T-helper 22 cell (primary cell): ENCODE measurements around the gene EGFR.

Source experiments
- DNase-seq: peaks from one replicate; pipeline ENCODE4 v3.0.0-alpha.2; 2020; ENCODE audit warnings: low read depth

EGFR gene

DNA sequence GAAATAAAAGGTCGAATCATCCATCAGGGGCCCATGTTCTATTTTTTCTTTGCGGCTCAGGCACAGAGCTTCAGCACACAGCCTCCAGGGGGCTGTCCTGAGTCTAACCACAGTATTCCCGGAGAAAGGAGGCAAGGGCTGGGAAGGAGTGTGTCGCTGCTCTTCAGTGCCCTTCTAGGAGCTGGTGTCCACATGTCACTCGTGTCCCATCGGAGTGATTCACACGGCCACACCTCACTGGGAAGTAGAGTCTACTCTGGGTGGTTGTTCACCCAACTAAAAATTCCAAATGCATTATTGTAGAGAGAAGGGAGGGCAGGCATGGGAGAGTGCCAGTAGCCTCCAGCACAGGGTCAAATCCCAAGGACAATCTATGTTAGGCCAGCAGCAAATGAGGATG, 231.5 kb downstream of the EGFR start:
- no peak for DNase-seq

DNA sequence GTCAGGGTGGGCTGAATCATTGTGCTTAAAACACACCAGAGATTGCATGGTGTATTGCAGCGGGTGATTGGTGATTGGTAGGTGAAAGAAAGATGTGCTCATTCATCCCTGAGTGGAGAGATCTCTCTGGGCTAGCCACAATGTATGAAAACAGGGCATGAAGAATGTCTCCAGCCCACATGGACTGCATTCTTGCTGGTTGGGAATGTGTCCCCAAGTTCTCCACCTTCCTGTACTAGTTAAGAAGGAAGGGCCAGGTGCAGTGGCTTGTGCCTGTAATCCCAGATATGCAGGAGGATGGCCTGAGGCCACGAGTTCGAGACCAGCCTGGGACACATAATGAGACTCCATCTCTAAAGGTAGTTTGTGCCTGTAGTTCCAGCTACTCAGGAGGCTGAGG, 232.5 kb downstream of the EGFR start:
- DNase-seq, result no peak

DNA sequence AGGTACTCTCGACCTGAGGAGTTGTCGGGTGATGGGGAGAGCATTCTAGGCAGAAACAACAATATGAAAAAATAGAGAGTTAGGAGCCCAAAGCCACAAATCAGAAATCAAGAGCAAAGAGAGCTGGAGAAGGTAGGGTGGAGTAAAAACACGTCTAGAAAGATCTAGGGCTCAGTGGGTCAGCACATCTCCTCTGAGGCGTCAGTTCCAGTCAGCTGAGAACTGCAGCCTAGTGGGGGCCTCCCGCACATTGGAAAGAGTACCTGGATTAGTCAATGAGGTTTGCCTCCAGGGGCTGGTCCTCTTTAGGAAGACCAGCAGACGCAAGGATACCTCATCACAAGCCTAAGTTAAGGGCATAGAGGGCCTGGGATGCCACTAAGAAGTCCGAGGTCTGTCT, 233.1 kb downstream of the EGFR start:
- no peak for DNase-seq

DNA sequence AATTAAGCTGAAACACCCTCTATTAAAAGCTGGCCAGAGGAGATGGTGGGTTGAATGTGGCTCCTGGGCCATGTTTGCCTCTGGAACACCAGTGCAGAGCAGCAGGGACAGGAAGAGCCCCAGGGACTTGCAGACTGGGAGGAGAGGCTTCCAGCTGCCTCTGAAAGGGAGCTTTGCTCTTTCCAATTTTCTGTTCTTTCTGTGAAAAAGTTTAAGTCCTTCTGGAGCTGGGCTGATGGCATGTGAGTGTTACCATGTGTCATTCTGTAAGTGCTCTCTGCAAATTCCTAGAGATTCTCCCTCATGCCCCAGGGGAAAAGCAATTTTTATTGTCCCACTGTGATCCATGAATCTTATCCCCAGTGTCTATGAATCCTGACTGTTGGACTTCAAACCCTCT, 233.6 kb downstream of the EGFR start:
- no peak for DNase-seq

DNA sequence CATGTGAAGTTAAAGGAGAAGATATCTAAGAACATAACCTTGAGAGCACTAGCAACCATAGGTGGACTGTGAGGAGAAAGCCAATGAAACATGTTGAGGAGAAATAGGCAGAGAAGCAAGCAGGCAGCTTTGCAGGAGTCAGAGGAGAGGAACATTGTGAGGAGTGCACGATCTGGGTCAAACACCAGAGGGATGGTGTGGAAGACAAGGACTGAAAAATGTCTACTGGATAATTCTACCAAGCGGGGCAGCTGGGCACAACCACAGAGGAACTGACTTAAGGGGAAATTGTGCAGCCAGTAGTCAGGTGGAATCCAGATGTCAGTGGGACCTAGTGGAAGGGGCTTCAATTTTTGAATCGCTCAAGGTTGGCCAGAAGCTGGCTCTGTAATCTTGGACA, 234.4 kb downstream of the EGFR start:
- no peak for DNase-seq

DNA sequence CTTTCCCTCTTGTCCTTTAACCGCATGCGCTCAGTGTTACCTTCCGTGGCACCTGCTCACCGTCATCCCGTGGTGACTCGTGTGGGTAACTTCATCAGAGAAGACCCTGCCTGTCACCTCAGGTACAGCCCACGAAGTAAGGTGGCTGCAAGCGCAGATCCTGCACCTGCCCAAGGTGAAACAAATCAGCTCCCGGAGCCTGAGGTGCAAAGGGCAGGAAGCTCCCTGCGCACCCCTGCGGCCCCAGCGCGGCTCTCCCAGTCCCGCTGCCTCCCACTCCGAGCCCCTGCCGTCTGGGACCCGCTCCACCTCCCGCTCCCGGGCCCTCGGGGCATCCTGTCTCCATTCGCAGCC, 235.4 kb downstream of the EGFR start:
- no peak for DNase-seq

DNA sequence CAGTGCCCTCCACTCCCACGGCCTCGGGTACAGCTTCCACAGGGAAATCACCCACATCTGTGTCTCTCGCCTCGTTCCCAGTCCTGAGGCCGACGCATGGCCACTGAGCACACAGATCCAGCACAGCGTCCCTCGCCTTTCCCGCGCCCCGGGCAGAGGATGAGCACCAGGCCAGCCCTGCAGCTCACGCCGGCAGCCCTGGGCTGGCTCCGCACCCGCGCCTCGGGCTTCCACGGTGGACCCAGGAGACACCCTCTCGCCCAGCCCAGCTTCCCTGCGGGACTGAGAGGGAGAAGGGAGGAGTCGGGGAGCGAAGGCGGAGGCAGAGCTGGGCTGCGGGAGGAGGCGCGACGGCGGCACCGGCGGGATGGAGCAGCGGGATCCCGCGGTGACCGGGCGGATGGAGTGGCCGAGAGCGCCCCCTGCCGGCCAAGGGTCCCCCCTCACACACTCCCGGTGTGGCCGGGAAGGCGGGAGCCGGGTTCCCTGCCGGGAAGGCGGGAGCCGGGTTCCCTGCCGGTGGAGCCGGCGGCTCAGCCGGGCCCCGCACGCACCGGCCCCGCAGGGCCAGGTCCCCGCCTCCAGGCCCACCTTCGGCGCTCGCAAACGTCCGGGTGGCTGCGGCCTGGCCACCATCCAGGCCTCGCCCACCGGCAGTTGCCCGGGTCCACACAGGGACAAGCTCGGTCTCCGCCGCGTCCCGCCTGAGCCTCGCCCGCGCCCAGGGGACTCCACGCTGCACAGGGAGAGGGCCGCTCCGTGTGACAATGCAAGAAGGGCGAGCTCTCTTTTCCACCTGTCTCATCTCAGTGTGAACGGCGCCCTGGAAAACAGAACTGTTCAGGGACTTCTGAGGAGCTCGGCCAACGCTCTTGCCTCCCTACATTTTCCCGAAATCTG, 236.0 kb downstream of the EGFR start:
- DNase-seq, result no peak

DNA sequence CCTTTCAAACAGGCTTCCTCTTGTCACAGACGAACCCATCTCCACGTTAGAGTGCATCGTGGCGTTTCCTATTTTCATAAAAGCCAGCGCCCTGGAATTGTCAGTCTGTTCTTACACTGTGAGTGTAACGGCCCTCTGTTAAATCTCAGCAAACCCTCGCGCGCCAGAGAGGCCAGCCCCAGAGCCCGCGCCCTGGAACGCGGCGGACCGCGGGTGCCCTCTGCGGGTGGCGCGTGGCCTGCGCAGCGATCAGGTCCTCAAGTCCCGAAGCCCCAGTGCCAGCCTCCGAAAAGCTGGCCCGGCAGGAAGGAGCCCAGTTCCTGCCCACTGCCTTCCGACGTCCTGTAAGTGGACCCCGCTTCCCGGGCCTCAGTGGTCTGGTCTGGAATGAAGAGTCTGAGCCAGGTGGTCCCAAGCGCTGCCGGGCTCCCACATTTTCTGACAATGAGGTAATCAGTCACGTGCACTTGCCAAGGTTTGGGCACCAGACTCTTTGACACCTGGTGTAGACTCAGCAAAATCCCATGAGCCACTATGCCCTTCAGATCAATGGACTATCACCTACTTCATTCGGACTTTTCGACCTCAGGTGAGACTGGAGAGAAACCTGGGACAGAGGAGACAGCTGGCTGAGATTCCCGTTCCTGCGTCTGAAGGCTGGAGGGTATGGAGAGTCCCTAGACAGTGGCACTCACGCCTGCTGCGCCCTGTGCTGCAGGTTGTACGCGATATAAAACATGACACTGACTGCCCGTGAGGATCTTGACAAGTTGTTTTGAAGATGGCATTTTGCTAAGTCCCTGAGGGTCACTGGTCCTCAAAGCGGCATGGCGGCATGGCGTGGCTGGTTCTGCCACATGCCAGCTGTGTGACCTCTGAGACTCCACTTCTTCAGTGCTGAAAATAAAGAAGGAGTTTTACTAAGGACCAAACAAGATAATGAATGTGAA, 237.0 kb downstream of the EGFR start:
- peak; percentile 18 for DNase-seq

DNA sequence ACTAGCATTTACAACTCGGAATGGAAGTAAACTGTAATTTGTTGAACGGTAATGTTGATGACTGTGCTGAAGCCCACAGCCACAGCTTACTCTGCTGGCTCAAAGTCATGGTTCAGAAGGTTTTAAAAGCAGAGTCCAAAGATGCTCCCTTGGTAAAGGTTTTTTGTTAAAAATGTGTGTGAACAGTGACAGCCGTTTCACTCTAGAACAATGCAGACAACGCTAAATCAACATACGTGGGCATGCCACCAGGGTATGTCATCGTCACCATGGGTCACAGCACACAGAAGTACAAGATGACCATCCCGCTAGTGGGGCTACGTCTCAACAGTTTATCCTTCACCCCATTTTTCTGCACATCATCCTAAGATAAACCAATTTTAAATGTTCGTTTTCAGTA, 239.8 kb downstream of the EGFR start:
- DNase-seq, result no peak

DNA sequence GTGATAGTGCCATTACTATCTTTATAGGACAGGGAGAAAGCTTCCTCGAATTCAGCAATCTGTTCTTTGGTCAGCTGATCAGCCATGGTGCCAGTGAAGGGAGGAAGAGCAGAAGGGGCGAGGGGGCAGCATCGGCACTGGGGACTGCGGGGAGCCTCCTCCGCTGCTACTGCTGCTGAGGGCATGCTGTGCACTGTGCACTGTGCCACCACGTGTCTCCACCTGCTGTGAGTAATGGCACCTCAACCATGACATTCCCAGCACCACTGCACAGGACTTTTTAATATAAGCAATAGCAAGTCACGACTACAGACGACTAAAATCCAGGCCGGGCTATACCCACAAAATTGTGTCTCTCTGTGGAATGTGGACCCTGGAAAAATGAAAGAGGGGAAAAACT, 241.4 kb downstream of the EGFR start:
- no peak for DNase-seq

DNA sequence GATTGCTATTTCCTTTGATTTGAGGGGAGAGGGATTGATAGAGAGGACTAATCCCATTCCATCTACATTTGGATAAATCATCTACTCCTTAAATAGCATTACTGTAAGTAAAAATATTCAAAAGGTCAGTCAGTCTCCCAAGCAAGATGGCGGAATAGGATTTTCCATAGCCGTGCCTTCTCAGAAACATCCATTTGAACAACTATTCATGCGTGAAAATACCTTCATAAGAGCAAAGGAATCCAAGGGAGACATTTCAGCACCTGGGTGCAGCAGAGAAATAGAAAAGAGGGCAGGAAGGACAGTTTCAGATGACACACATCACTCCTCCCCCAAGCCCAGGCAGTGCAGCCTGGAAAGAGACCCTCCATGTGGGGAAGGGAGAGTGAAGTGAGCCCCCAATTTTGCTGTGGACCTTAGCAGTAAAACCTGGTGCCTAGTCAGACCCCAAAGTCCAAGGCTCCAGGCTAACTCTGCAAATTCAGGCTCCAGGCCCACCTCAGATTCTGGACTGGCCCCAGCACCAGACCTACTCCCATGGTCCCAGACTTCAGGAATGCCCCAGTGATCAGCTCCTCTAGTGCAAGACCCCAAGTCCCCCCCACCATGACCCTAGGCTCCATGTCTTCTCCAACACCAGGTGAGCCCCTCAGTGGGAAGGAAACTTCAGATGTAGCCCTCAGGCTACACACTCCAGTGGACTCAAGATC, 242.0 kb downstream of the EGFR start:
- DNase-seq, result no peak
